Epithelial cell of esophagus (primary cell): ENCODE results near the gene GATB.

ENCODE experiments used
- DNase-seq: peaks from one replicate; pipeline ENCODE4 v3.0.0; 2010; ENCODE audit warnings: low read depth
- H3K4me3 ChIP-seq: 2 replicates; pipeline ENCODE4 v1.5.1; 2011; ENCODE audit warnings: mild to moderate bottlenecking, low read length, control low read depth
- CTCF ChIP-seq: IDR thresholded peaks from 2 replicates; pipeline ENCODE4 v1.5.1; 2011; ENCODE audit warnings: low read depth, mild to moderate bottlenecking, low read length, control low read depth, inconsistent platforms; ENCODE audit not compliant: insufficient read depth; ENCODE audit errors: missing control alignments

GATB gene

GRCh38 chr4:151692821-151693673 lies 67.8 kb downstream of the GATB start:
- TF ChIP-seq CTCF, result no peak
- no peak for DNase-seq
- no peak overlapping the region for H3K4me3 ChIP-seq

- H3K4me3 ChIP-seq, result no peak overlapping the region
- no peak for TF ChIP-seq CTCF
- DNase-seq, result no peak
These were observed 68.4 kb downstream of the GATB start for GRCh38 chr4:151692443-151692782.

GRCh38 chr4:151691639-151692442 lies 69.0 kb downstream of the GATB start:
- no peak overlapping the region for H3K4me3 ChIP-seq
- DNase-seq, result no peak
- no peak for TF ChIP-seq CTCF

- H3K4me3 ChIP-seq, result no peak overlapping the region
- DNase-seq, result no peak
- no peak for TF ChIP-seq CTCF
These were observed 69.9 kb downstream of the GATB start for GRCh38 chr4:151690876-151691275.

- no peak for TF ChIP-seq CTCF
- no peak for DNase-seq
These were observed 70.5 kb downstream of the GATB start for GRCh38 chr4:151690164-151690870.

GRCh38 chr4:151689211-151689991 lies 71.4 kb downstream of the GATB start:
- no peak for DNase-seq
- H3K4me3 ChIP-seq, result no peak overlapping the region
- no peak for TF ChIP-seq CTCF

More at GRCh38 chr4:151690164-151690870, 70.5 kb downstream of the GATB start:
- no peak overlapping the region for H3K4me3 ChIP-seq
